ENCODE data around the gene HIF1AN.

- TF ChIP-seq, protein P1, sequence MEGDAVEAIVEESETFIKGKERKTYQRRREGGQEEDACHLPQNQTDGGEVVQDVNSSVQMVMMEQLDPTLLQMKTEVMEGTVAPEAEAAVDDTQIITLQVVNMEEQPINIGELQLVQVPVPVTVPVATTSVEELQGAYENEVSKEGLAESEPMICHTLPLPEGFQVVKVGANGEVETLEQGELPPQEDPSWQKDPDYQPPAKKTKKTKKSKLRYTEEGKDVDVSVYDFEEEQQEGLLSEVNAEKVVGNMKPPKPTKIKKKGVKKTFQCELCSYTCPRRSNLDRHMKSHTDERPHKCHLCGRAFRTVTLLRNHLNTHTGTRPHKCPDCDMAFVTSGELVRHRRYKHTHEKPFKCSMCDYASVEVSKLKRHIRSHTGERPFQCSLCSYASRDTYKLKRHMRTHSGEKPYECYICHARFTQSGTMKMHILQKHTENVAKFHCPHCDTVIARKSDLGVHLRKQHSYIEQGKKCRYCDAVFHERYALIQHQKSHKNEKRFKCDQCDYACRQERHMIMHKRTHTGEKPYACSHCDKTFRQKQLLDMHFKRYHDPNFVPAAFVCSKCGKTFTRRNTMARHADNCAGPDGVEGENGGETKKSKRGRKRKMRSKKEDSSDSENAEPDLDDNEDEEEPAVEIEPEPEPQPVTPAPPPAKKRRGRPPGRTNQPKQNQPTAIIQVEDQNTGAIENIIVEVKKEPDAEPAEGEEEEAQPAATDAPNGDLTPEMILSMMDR (IDR thresholded peaks at IDR 0.05; ENCODE audit: insufficient read depth, low read length) = no peak
- TF ChIP-seq REST (IDR thresholded peaks at IDR 0.05; ENCODE audit: insufficient replicate concordance, low read depth) = no peak
- no peak for TF ChIP-seq POLR2AphosphoS5 (IDR thresholded peaks at IDR 0.05; ENCODE audit: low read depth)
- no peak for TF ChIP-seq GABPA (IDR thresholded peaks at IDR 0.05; ENCODE audit: low read depth)
Observed at GRCh38 chr10:100551196-100551595, 15.5 kb downstream of the HIF1AN start.

Data from HL-60 (cell line).